ENCODE data around the gene KRT26. TPM values are rescaled to one million over a fixed set of nuclear protein-coding genes. Genes with fewer than 3 reads are reported as not detected.

Gene KRT26
- polyA plus RNA-seq, 1 donor (not counting 4 experiments of a cell fraction or from before 2014, with no cell fraction given) = not detected

GRCh38 chr17:40806131-40806530 lies 34.1 kb upstream of the KRT26 start:
- TF ChIP-seq EZH2 (IDR thresholded peaks at IDR 0.05; ENCODE audit: low read length) = no peak
- no peak for TF ChIP-seq CTCF (optimal IDR thresholded peaks at IDR 0.05 in 1 of 3, IDR thresholded peaks at IDR 0.05 in 1 of 3, conservative IDR thresholded peaks at IDR 0.05 in 1 of 3; ENCODE audit: extremely low read depth in 1 of 3, insufficient read depth in 2 of 3, low read length in 3 of 3)
- Histone ChIP-seq H3K27me3 (ENCODE audit: control insufficient read depth, extremely low read depth, insufficient read depth, low read length) (no peaks in the 10 kb centered on the region), H3K4me3 (ENCODE audit: control insufficient read depth in 2 of 3, extremely low read depth in 1 of 3, insufficient read depth in 2 of 3, low read depth in 1 of 3, low read length in 3 of 3) (no peak overlapping the region), H3K27ac (ENCODE audit: control insufficient read depth, insufficient read depth, low read length) (no peak overlapping the region), H3K9me3 (ENCODE audit: control insufficient read depth, low read depth, low read length) (no peaks in the 10 kb centered on the region), H3K79me2 (ENCODE audit: control insufficient read depth, insufficient read depth, low read length) (no peaks in the 10 kb centered on the region), H2AFZ (ENCODE audit: control insufficient read depth, low read length) (no peak overlapping the region), H3K9me1 (ENCODE audit: control insufficient read depth, extremely low read depth, insufficient read depth, low read length) (no peaks in the 10 kb centered on the region), H3K9ac (ENCODE audit: control insufficient read depth, extremely low read depth, insufficient read depth, low read length) (no peak overlapping the region), H4K20me1 (ENCODE audit: control insufficient read depth, extremely low read depth, insufficient read depth, low read length) (no peaks in the 10 kb centered on the region), H3K4me1 (ENCODE audit: control insufficient read depth, extremely low read depth, insufficient read depth, low read length) (no peaks in the 10 kb centered on the region), H3K36me3 (ENCODE audit: control insufficient read depth in 2 of 2, extremely low read depth in 1 of 2, insufficient read depth in 2 of 2, low read length in 2 of 2) (no peaks in the 10 kb centered on the region), H3K4me2 (ENCODE audit: control insufficient read depth, extremely low read depth, insufficient read depth, low read depth, low read length) (no peak overlapping the region)
- dilution Hi-C loops (cut with MboI; ENCODE audit: extremely low pct_ligation_motif_present, low sequenced_read_pairs) = no loop called here
- DNase-seq (ENCODE audit: low read depth, low spot score) = no peak
- no peak for FAIRE-seq

- Histone ChIP-seq H3K27me3 (ENCODE audit: control insufficient read depth, extremely low read depth, insufficient read depth, low read length) (peaks cover 5% of the 10 kb centered on the region), H3K9me3 (ENCODE audit: control insufficient read depth, low read depth, low read length) (no peaks in the 10 kb centered on the region), H3K4me1 (ENCODE audit: control insufficient read depth, extremely low read depth, insufficient read depth, low read length) (no peaks in the 10 kb centered on the region), H3K79me2 (ENCODE audit: control insufficient read depth, insufficient read depth, low read length) (no peaks in the 10 kb centered on the region), H3K36me3 (ENCODE audit: control insufficient read depth in 2 of 2, extremely low read depth in 1 of 2, insufficient read depth in 2 of 2, low read length in 2 of 2) (no peaks in the 10 kb centered on the region), H3K27ac (ENCODE audit: control insufficient read depth, insufficient read depth, low read length) (no peak overlapping the region), H3K9ac (ENCODE audit: control insufficient read depth, extremely low read depth, insufficient read depth, low read length) (no peak overlapping the region), H3K4me3 (ENCODE audit: control insufficient read depth in 2 of 3, extremely low read depth in 1 of 3, insufficient read depth in 2 of 3, low read depth in 1 of 3, low read length in 3 of 3) (no peak overlapping the region), H2AFZ (ENCODE audit: control insufficient read depth, low read length) (no peak overlapping the region), H3K9me1 (ENCODE audit: control insufficient read depth, extremely low read depth, insufficient read depth, low read length) (no peaks in the 10 kb centered on the region), H3K4me2 (ENCODE audit: control insufficient read depth, extremely low read depth, insufficient read depth, low read depth, low read length) (no peak overlapping the region), H4K20me1 (ENCODE audit: control insufficient read depth, extremely low read depth, insufficient read depth, low read length) (no peaks in the 10 kb centered on the region)
- DNase-seq (ENCODE audit: low read depth, low spot score) (peak; percentile 19), FAIRE-seq (peak; percentile 34)
- TF ChIP-seq EZH2 (IDR thresholded peaks at IDR 0.05; ENCODE audit: low read length) (no peak), CTCF (optimal IDR thresholded peaks at IDR 0.05 in 1 of 3, IDR thresholded peaks at IDR 0.05 in 1 of 3, conservative IDR thresholded peaks at IDR 0.05 in 1 of 3; ENCODE audit: extremely low read depth in 1 of 3, insufficient read depth in 2 of 3, low read length in 3 of 3) (peak; percentile 84 to 97 (median 93))
- dilution Hi-C loops (cut with MboI; ENCODE audit: extremely low pct_ligation_motif_present, low sequenced_read_pairs) = no loop called here
Observed at GRCh38 chr17:40803617-40804082, 31.6 kb upstream of the KRT26 start.

All from keratinocyte (primary cell).